ENCODE data around the gene INF2. TPM values are rescaled to one million over a fixed set of nuclear protein-coding genes. Genes with fewer than 3 reads are reported as not detected.

Gene INF2
- total RNA-seq, 1 donor = 37.4 TPM

- DNase-seq (ENCODE audit: low read depth in 2 of 3, low spot score in 2 of 3) = peak in 2 of 3 donors; percentile 56 to 65
These were observed 11.4 kb downstream of the INF2 start for GRCh38 chr14:104700747-104701217.

- no peak for DNase-seq (ENCODE audit: low read depth in 2 of 3, low spot score in 2 of 3)
These were observed 12.1 kb downstream of the INF2 start for GRCh38 chr14:104701383-104702076.

- no peak for DNase-seq (ENCODE audit: low read depth in 2 of 3, low spot score in 2 of 3)
These were observed 12.7 kb downstream of the INF2 start for GRCh38 chr14:104702106-104702505.

GRCh38 chr14:104702673-104703072, 13.3 kb downstream of the INF2 start:
- no peak for DNase-seq (ENCODE audit: low read depth in 2 of 3, low spot score in 2 of 3)

GRCh38 chr14:104703269-104703668, 13.9 kb downstream of the INF2 start:
- no peak for DNase-seq (ENCODE audit: low read depth in 2 of 3, low spot score in 2 of 3)

GRCh38 chr14:104704252-104704651, 14.8 kb downstream of the INF2 start:
- DNase-seq (ENCODE audit: low read depth in 2 of 3, low spot score in 2 of 3) = no peak

GRCh38 chr14:104705340-104706047, 16.1 kb downstream of the INF2 start:
- no peak for DNase-seq (ENCODE audit: low read depth in 2 of 3, low spot score in 2 of 3)

- DNase-seq (ENCODE audit: low read depth in 2 of 3, low spot score in 2 of 3) = no peak
These were observed 17.6 kb downstream of the INF2 start for GRCh38 chr14:104706733-104707607.

- DNase-seq (ENCODE audit: low read depth in 2 of 3, low spot score in 2 of 3) = no peak
These were observed 18.5 kb downstream of the INF2 start for GRCh38 chr14:104707608-104708595.

- peak; percentile 57 to 80 (median 66) for DNase-seq (ENCODE audit: low read depth in 2 of 3, low spot score in 2 of 3)
These were observed 19.3 kb downstream of the INF2 start for GRCh38 chr14:104708606-104709268.

- no peak for DNase-seq (ENCODE audit: low read depth in 2 of 3, low spot score in 2 of 3)
These were observed 20.1 kb downstream of the INF2 start for GRCh38 chr14:104709387-104710039.

- no peak for DNase-seq (ENCODE audit: low read depth in 2 of 3, low spot score in 2 of 3)
These were observed 20.8 kb downstream of the INF2 start for GRCh38 chr14:104710071-104710735.

GRCh38 chr14:104712881-104713734, 23.7 kb downstream of the INF2 start:
- DNase-seq (ENCODE audit: low read depth in 2 of 3, low spot score in 2 of 3) = peak in 1 of 3 donors; percentile 41

- no peak for DNase-seq (ENCODE audit: low read depth in 2 of 3, low spot score in 2 of 3)
These were observed 24.6 kb downstream of the INF2 start for GRCh38 chr14:104714066-104714465.

GRCh38 chr14:104714681-104715080, 25.3 kb downstream of the INF2 start:
- DNase-seq (ENCODE audit: low read depth in 2 of 3, low spot score in 2 of 3) = no peak

GRCh38 chr14:104715416-104715815, 26.0 kb downstream of the INF2 start:
- DNase-seq (ENCODE audit: low read depth in 2 of 3, low spot score in 2 of 3) = no peak

GRCh38 chr14:104715871-104716270, 26.5 kb downstream of the INF2 start:
- DNase-seq (ENCODE audit: low read depth in 2 of 3, low spot score in 2 of 3) = no peak

Data from hematopoietic multipotent progenitor cell (in vitro differentiated cells).